AG08395 (cell line): ENCODE measurements around the gene LOXHD1.

ENCODE experiments used
- DNase-seq: peaks from one replicate; pipeline ENCODE4 v3.0.0; 2012; ENCODE audit warnings: mixed read lengths, low spot score

Gene LOXHD1

GRCh38 chr18:46574000-46574742 is 82.8 kb downstream of the LOXHD1 start:
- DNase-seq = no peak

GRCh38 chr18:46573156-46573555 is 83.9 kb downstream of the LOXHD1 start:
- DNase-seq = no peak

DNA sequence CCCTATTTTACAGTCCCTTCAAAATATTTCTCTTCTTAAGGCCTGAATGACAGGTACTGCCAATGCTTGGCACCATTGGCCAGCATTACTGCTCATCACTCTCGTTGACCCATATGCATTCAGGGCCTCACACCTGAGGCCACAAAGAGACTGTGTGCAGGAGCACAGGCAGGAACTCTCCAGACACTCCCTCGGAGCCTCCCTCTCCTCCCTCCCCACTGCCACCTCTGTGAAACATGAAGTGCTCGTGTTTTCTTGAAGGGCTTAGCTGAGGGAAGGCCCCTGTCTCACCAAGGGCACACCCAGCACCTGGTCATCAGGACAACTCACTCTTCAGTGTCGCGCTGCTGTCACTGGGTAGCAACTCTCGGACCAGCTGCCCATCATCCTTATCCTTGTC is 85.3 kb downstream of the LOXHD1 start:
- DNase-seq = no peak

GRCh38 chr18:46570666-46571065 is 86.4 kb downstream of the LOXHD1 start:
- DNase-seq = no peak

GRCh38 chr18:46570134-46570533 is 86.9 kb downstream of the LOXHD1 start:
- no peak for DNase-seq

DNA sequence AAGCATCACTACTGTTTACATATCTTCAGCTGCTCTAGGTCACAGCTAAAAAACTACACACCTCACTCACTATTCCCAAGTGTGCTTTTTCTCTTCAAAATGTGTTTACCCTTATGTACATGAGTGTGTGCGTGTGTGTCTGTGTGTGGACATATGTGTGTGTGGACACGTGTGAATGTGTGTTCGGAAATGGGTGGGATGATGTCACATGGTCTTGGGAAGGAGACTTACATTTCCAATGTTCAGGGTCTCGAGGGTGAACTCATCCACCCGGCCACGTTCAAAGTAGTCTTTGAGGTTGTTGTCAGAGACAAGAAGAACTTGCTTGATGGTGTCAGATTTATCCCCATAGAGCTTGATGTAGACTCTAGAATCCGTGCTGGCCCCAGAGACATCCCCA is 87.8 kb downstream of the LOXHD1 start:
- DNase-seq = no peak

DNA sequence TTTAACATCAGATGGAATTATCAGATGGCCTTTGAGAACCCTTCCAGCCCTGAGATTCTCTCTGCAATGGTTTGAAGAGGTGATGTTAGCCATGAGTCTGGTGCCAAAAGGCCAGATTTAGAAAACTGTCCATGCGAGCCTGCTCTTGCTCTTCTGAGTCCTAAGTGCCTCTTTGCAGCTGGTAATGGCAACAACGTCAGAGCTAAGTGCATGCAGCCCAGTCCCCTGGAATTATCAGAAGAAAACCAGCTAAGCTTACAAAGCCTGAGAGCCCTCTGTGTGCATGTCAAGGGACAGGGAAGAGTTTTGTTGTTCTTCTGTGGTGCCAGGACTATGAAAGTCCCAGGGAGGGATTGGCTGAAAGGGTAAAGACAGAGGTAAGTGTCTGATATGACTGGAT is 89.8 kb downstream of the LOXHD1 start:
- no peak for DNase-seq

DNA sequence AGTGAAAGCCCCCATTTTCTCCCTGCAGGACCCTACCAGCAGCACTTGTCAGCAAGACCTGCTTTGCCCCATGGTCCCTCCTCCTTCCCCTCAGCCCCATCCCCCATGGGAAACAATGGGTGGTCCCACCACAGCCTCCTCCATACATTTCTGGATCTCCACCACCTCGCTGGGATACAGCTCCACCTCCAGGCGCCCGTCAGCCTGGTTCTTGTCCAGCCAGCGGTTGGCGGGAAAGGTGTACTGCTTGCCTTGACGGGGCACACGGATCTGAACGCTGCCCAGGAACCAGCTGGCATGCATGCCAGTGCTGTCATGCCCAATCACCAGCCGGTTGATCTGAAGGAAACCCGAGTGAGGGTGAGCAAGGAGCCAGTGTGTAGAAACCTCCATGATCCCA is 90.9 kb downstream of the LOXHD1 start:
- no peak for DNase-seq

DNA sequence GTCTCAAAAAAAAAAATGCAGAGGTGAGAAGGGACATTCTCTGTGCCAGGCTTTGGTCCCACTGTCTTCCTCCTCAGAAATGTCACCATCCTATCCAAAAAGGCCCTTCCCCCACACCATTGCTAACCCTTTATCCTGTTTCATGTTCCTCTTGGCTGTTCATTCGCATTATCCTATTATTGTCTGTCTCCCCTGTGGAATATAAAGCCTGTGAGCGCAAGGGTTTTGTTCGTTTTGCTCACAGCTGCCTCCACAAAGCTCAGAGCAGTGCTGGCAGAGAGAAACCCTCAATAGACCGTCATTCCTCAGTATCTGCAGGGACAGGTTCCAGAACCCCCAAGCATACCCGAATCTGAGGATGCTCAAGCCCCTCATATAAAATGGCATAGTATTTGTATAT is 91.8 kb downstream of the LOXHD1 start:
- no peak for DNase-seq

DNA sequence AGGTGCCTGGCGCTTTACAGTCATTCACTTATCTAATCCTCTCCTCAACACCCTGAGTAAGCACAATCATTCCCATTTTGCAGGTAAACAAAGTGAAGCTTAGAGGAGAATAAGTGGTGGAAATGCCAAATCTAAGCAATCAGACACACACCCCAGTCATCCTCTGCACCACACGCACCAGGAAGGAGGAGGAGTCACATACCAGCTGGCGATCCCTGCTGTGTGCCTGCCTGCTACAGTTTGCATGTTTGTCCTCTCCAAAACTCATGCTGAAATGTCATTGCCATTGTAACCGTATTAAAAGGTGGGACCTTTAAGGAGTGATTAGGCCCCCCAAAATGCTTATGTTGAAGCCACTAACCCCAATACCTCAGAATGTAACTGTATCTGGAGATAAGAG is 93.7 kb downstream of the LOXHD1 start:
- no peak for DNase-seq

DNA sequence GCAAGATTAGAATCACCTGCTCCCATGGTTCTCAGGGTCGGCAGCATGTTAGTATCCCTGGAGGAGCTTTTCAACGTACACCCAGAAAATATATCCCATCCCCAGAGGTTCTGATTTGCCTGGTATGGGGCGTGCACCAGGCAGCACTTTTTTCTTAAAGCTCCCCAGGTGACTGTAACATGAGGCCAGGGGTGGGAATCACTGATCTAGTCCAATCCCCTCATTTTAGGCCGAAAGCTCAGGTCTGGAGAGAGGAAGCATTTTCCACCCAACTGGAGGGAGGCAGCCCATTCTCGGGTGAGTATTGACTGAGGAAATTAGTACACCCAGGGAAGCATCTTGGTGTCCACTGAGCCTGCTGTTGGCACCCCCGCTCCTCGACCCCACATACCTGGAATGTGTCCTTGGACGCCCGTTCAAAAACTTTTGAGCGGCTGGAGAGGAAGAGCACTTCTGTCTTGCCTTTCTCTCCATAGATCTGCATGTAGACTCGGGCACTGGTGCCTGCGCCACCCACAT is 94.3 kb downstream of the LOXHD1 start:
- DNase-seq = no peak

DNA sequence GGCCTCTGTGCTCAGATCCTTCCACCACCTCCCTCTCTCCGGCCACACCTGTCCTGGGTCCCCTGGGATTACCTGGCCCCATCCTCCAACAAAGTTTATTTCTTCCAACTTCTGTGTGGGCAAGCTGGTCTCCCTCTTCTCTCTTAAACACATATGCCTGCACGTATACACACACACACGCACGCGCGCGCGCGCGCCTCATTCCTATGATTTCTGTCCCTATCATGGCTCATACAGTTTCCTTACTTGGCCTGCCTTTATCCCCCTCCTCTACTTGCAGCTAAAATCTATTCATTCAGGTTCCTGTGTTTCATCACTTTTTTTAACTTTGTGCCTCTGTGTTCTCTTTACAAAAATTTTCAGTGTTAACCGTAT is 96.4 kb downstream of the LOXHD1 start:
- DNase-seq = no peak

DNA sequence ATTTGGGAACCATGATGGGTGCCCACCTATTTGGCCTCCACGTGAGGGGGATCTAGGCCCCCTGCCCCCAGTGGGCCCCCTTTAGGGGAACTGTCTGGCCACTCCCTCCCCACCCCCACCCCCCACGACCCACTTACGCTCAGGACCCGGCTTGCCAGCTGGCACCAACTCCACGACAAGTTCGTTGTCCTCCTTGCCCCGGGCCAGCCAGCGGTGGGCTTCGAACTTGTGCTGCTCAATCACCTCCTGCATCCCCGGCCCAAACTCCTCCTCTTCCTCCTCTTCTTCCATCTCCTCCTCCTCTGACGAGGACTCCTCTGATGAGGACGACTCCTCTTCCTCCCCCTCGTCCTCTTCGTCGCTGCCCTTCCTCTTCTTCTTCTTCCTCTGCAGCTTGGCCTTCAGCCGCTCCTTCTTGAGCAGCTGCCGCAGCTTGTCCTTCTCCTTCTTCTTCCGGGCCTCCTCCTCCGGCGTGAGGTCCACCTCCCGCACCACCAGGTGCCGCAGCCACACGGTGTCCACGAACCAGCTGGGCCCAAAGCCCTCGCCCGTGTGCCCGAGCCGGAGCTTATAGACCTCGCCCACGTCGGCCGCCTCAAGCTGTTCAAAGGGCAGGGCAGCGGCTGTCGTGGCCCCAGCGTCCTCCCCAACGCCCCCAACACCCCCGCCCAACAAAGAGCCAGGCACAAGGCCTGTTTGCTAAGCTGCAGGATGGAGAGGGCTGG is 96.9 kb downstream of the LOXHD1 start:
- DNase-seq = no peak

DNA sequence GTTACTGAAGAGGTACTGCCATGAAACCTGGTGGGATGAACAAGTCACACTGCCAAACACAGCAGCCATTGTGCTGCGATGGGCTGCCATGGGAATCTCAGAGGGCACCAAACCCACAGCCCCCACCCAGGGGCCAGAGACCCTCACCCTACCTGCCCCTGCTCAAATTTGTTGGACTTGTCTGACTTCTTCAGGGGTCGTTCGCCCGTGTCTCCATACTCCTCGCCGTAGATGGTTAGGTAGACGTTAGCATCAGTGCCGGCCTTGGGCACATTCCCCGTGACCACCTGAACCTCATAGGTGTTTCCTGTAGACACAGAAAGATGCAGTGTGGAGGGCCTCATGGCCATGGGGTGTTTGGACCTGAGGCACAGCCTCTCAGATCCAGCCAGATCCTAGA is 97.7 kb downstream of the LOXHD1 start:
- DNase-seq = no peak

DNA sequence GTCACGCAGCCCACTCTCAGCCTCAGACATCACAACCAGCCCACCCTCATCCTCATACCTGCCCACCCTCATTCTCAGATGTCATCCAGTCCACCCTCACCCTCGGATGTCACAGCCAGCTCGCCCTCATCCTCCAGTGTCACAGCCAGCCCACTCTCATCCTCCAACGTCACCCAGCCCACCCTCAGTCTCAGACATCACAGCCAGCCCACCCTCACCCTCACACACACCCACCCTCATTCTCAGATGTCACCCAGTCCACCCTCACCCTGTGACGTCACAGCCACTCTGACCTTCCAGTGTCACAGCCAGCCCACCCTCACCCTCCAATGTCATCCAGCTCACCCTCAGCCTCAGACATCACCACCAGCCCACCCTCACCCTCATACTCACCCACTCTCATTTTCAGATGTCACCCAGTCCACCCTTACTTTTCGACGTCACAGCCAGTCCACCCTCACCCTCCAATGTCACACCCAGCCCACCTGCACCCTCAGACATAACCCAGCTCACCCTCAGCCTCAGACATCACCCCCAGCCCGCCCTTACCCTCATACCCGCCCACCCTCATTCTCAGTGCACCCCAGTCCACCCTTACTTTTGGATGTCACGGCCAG is 100.3 kb downstream of the LOXHD1 start:
- DNase-seq = no peak

- DNase-seq = peak; percentile 31
Observed at GRCh38 chr18:46555724-46556123, 101.3 kb downstream of the LOXHD1 start.

- DNase-seq = no peak
Observed at GRCh38 chr18:46555213-46555612, 101.8 kb downstream of the LOXHD1 start.

DNA sequence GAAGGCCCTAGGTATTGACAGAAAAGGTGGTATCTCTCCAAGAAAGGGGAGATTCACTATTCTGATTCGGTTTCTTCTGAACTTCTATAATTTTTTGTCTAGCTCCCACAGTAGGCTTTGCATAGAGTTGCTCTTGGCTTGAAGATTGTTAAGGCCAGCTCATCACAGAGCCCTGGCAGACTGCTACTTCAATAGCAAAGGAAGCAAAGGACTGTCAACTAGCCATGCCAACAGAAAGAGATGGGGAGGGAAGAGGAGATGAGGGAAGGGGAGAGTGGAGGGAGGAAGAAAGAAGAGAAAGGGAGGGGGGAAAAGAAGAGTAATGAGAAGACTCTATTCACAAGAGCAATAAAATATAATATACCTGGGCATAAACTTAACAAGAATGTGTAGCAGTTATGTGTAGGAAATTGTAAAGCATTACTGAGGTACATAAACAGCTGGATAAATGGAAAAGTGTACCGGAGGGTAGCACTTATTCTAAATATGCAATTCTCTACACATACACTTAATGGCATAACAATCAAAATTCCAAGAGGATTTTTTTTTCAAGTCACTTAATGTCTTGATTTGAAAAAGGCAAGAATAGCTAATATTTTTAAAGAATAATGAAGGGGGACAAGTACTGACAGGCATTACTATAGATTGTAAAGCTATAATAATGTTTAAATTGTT is 102.5 kb downstream of the LOXHD1 start:
- no peak for DNase-seq

GRCh38 chr18:46550609-46551008 is 106.4 kb downstream of the LOXHD1 start:
- no peak for DNase-seq

- DNase-seq = no peak
Observed at GRCh38 chr18:46547520-46547919, 109.5 kb downstream of the LOXHD1 start.

DNA sequence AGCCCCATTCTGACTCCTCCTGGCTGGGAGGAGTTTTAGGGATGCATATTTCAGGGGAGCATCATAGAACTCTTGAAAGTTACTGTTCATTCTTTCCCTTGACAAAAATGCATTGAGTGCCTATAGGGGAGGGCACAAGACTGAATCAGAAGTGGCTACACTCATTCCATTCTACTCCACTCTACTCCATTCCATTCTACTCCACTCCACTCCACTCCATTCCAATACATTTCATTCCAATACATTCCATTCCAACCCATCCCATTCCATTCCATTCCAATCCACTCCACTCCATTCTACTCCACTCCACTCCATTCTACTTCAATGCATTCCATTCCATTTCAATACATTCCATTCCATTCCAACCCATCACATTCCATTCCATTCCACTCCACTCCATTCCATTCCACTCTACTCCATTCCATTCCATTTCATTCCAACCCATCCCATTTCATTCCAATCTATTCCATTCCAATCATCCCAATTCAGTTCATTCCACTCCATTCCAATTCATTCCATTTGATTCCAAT is 110.8 kb downstream of the LOXHD1 start:
- no peak for DNase-seq

- no peak for DNase-seq
Observed at GRCh38 chr18:46542545-46542944, 114.5 kb downstream of the LOXHD1 start.
